HG02610 (cell line): Measurements from ENCODE around the gene PCYOX1L.
"Not testable (repeated sequence)": the region's sequence is repeated elsewhere in the genome, so short reads cannot be mapped to it uniquely, and the experiment has no call there.

Experiments
- ATAC-seq: cut with Tn5 transposase; IDR thresholded peaks from one replicate; pipeline ENCODE4 v1.9.1; 2021; ENCODE audit warnings: mild to moderate bottlenecking, moderate library complexity; ENCODE audit not compliant: unreplicated experiment

Gene PCYOX1L

DNA sequence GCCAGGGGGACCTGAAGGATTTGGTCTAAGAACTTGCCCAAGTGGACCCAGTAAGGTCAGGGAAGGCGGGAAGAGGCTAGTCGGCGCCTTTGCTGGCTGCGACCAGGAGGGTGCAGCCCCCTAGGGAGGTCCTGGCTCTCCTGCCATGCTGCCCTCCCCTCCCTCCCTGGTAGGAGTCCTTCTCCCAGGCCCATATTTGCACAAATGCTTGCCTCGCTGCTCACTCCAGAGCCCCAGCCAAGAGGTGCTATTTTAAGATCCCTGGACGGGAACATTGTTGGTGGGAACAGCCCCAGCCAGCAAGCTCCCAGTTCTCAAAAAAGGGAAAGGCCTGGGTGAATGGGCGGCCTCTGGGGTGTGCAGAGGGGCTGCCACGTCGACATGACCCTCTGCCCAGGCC is 25.6 kb downstream of the PCYOX1L start:
- ATAC-seq: no peak

DNA sequence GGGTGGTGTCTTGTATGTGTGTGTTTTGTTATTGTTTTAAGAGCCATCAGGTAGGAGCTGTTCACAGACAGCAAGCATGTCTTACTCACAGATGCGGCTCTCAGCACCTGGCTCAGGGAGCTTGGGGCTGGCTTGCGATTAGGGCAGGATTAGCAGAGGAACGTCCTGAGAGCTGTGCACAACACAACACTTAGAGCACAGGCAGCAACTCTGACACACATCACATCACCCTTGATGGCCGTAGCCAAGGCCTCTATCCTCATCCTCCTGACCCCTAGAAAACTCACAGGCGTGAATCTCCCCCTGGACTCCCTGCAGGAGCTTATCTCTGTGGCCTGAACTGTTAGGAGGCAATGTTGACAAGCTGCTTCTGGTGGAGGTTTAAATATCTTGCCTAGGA is 28.3 kb downstream of the PCYOX1L start:
- ATAC-seq: no peak

DNA sequence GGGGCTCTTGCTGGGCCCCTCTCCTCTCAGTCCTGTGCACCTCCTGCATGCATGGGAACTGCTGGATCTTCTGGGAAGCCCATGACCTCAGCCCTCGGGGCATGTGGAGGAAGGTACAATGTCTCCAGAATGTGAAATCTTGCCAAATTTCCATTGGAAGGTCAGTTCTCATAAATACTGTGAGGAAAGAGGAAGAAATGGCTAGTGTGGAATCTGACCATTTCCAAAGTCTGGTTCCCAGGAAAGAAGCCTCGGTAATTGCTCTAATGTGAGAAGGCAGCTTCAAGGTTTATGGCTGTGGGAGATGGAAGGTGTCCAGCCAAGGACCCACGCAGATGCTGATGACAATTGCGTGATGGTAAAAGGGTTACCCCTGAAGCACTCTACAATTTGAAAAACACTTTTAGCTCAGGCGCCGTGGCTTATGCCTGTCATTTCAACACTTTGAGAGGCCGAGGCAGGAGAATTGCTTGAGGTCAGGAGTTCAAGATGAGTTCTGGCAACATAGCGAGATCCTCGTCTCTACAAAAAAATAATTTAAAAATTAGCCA is 29.3 kb downstream of the PCYOX1L start:
- ATAC-seq: no peak

DNA sequence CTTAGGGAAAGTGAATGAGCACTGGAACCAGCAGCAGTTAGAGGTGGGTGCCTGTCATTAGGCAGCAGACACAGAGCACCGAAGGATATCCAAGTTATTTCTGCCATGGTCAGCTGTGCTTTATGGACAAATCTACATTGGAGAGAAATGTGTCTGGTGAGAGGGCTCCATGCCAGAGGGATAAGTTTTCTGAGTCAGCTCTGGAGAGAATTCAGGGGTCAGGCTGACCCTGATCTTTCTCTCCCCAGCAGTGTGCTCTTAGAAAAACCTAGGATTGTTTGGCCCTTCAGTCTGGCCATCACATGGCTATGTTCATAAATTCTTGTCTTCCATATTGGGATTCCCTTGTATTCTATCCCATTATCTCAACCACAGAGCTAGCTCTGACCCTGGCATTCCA is 30.1 kb downstream of the PCYOX1L start:
- no peak for ATAC-seq

DNA sequence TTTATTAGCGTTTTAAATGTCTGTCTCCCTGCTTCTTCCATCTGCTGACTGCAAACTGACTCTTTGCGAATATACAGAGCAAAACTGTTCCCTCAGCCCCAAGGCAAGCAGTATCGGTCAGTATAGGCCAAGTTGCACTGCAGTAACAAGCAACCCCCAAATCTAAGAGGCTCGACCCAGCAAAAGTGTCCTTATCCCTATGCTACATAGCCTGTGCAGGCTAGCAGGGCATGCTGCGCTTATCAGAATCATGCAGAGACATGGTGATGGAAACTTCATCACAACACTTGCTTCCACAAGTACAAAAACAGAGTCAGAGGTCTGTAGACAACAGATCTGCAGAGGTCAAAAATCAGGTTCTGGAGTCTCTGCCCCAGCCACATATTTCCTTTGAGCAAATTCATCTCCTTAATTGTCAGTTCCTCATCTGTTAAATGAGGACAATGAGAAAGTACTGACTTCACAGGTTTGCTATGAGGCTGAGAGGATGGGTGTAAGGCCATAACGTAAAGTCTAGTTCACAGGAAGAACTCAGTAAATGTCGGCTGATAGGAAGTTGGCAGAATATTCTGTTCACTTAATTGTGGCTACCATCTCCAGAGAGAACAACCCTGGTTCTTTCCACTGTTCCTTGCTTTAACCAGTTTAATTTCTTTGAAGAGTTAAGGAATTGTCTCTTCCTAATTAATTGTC is 30.8 kb downstream of the PCYOX1L start:
- ATAC-seq: no peak

DNA sequence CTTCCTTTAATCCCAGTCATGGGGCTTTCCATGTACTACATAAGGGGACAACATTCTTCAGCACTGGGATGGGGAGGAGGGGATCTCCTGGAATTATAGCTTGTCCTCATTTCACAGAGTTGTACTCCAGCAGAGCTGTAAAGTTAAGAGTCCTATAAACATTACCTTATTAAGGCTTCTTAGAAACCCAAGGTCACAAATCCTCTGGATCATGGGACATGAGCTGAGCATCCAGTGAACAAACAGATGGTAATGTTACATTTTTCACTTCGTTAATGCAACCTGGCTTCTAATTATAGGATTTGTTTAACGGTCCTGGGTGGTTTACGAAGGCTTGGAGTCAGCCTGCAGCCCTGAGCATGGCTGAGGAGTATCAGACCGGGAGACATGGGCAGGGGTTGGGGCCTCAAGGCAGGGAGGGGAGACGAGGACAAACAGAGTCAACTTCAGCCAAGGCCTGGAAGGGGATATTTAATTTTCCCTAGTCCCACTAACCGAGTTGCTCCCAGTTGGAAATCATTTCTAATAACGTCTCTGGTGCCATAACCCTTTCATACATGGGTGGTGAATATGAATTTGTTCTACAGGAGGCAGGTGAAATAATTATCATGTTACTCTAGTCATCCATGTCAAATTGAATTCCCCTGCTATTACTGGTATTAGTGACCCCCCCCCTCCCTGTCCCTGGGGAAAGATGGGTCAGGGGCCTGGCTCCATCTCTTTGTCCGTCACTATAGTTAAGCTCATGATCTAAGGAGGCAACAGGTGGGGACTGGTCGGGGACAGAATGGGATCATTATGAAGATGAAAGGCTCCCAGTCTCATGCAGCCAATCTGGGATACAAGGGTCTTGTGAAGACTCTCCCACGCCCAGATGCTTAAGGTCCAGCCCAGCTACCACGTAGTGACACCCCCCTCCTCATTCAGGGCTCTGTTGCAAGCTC is 32.0 kb downstream of the PCYOX1L start:
- no peak for ATAC-seq

DNA sequence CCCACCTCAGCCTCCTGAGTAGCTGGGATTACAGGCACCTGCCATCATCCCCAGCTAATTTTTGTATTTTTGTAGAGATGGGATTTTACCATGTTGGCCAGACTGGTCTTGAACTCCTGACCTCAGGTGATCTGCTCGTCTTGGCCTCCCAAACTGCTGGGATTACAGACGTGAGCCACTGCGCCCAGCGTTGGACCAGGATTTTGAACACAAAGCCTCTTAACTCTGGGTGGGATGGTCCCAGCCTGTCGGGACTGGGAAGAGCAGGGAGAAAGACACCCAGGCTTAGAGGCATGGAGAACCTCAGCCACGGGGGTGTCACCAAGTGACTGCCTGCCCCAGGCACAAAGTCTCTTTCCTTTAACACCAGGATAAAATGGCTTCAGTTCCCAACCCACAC is 33.2 kb downstream of the PCYOX1L start:
- ATAC-seq: not testable (repeated sequence)

DNA sequence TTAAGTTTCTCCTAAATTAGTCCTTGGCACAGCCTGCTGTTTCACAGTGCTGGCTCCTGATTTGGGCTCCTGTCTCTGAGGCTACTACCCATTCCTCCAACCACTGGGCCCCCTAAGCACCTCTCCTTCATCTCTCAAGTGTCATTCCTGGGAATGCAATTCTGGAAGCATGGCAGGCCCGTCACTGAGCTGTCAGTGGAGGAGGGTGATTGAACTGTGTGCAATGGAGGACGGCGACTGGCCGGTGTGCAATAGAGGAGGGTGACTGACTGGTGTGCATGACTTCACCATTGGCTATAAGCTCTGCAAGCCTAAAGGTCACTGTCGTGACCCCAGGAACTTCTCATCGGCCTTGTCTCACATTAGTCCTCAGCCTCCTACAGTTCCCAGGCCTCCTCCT is 33.7 kb downstream of the PCYOX1L start:
- no peak for ATAC-seq

DNA sequence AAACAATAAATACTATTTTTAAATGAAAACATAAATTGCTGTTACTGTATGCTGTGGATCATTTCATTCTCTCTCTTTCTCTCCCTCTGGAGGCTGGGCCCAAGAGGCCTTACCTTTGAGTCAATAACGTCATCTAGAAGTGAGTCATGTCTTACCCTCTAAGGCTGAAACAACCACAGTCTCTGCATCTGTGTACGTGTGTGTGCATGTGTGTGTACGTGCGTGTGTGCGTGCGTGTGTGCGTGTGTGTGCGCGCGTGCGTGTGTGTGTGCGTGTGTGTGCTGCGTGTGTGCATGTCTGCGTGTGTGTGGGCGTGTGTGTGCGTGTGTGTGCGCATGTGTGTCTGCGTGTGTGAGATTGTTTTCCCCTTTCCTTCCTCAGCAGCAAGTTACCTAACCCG is 34.9 kb downstream of the PCYOX1L start:
- ATAC-seq: no peak

DNA sequence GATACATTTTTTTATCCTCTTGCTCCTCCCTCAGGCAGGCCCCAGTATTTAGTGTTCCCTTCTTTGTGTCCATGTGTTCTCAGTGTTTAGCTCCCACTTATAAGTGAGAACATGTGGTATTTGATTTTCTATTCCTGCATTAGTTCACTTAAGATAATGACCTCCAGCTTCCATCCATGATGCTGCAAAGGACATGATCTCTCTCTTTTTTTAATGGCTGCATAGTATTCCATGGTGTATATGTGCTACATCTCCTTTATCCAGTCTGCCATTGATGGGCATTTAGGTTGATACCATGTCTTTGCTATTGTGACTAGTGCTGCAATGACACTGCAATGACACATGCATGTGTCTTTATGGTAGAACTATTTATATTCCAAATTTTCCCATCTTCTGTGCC is 37.1 kb downstream of the PCYOX1L start:
- ATAC-seq: not testable (repeated sequence)

DNA sequence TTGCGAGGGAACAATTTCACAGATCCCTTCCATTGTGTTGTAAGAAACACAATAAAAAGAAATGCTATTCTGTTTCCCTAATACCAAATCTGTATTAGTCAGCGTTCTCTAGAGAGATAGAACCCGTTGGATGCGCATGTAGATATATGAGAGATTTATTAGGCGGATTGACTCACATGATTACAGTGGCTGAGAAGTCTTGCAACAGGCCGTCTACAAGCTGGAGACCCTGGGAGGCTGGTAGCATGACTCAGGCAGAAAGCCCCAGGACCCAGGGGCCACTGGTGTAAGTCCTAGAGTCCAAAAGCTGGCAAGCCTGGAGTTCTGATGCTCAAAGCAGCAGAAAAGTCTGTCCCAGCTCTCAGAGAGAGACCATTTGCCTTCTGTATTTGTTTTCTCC is 39.7 kb downstream of the PCYOX1L start:
- ATAC-seq: no peak

DNA sequence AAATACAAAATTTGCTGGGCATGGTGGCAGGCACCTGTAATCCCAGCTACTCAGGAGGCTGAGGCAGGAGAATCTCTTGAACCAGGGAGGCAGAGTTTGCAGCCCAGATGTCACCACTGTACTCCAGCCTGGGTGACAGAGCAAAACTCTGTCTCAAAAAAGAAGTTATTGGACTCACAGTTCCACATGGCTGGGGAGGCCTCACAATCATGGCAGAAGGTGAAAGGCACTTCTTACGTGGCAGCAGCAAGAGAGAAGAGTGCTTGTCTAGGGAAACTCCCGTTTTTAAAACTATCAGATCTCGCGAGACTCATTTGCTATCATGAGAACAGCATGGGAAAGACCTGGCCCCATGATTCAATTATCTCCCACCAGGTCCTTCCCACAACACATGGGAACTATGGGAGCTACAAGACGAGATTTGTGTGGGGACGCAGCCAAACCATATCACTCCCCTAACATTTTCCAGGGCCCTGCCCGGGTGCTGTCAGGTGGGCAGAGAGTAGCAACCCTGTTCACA is 41.0 kb downstream of the PCYOX1L start:
- not testable (repeated sequence) for ATAC-seq

DNA sequence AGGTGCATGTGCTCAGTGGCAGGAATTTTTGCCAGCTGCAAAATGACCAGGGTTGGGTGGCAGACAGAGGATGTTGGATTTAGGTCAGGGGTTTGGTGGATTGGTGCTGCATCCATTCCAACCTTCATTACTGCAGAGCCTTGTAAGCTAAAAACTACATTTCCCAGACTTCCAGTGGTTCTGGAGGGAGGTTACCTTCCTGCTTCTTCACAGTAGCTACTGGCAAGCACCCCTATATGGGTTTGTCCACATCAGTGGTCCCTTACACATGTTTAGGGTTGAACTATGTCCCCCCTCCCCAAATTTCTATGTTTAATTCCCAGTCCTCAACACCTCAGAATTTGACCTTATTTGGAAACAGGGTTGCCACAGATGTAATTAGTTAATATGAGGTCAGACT is 41.9 kb downstream of the PCYOX1L start:
- no peak for ATAC-seq

DNA sequence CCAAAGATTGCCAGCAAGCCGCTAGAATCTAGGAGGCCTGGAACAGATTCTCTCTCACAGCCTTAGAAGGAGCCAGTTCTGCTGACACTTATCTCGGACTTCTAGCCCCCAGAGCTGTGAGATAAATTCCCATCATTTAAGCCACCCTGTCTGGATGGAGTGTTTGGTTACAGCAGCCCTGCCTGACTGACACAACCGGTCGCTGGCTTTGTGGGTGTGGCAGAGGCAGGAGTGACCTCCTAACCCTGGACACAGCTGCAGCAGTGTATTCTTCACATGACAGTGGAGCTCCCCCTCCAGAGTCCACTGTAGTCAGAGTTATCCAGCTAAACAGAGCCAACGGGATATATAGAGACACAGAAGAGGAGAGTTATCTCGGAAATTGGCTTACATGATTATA is 42.5 kb downstream of the PCYOX1L start:
- ATAC-seq: no peak

DNA sequence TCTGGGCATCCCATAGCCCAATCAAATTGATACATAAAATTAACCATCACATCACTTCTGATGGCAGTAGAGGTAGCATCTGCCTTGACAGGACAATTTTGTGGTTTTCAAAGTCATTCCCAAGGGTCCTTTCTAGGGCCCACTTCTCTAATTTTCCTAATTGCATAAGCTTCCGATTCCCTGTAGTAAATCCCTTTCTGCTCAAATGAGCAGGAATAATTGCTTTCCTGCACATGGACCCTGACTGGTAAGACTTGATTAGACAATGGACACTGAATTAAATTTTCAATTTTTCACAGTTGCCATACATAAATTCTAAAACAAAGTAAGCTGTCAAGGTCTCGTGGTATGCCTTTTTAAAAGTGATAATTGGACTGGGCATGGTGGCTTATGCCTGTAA is 43.2 kb downstream of the PCYOX1L start:
- no peak for ATAC-seq

DNA sequence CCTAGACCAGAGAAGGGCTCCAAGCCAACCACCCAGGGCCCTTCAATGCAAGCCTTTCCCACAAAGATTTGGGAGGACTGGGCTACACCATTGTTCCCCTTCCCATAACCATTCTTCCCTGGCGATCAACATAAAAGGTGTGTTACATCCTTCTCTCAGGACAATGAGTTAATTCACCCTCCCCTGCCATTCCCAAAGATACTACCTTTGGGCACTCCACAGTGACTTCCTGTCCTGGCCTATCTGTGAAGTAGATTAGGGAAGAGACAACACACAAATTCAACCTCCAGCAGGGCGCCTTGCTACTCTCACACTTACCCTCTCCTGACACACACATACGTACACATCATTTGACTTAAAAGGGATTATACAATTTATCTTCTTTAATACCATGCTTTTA is 44.4 kb downstream of the PCYOX1L start:
- no peak for ATAC-seq

DNA sequence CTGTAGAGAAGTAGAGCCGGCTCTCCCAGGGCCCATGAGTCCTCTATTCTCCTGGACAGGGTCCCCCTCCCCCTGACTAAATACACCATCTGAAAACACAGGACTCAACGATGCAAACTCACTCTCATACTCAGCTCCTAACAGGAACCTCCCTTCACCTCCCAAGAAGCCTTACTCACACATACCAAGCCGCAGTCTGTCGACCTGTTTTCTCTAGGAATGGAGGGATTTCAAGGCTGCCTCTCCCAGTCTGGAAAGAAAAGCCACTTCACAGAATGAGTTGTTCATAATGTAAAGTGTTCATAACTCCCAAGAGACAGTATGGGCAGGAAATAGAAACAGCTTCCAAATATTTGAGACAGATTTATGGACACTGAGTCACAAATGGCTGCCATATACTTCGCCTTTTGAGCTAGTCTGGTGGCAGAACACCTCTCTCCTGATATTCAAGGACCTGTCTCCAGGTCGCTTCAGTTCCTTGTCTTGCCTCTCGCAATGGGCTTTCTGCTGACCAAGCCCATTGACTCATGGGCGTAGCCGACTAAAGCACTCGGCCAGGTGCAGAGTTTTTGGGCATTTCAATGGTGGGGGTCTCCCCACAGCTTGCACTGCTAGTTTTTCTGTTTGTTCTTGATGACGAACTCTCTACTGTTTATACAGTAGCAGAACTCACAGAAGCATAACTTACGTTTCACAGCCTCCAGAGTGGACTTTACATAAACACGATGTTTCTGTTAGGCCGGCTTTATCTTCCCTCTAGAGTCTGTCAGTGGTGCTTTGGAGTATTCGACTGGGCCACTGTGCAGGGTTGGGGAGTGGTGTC is 46.3 kb downstream of the PCYOX1L start:
- ATAC-seq: no peak

DNA sequence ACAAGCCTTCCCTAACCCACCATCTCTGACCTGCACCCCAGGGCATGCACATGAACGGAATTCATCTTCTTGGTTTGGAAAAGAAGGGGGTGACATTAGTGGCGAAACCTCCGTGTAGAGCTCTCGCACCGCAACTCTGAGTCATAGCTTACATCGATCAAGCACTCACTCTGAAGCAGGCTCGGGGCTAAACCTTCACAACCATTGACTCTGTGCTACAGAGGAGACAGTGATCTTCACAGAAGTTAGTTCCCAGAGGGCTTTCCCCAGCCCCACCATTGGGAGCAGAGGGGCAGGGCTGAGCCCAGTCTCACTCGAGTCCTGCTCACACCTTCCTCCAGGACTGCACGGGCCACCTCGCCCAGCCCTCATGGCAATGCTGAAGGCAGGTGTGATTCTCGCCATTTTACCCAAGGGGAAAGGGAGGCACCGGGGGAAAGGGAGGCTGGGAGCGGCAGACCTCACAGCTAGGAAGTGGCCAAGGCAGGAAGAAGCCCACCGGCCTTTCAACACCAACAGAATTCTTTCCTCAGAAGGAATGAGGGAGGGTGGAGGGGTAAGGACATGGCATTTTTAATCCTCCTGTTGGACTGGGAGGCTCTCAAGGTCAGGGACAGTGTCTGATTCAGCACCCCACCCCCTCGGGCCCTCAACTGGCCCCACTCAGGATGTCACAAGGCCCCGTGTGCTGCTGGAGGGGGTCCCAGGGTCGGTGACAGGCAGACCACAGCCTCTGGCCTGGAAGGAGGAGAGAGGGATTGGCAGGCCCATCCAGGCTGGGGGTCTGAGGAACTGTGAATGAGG is 47.1 kb downstream of the PCYOX1L start:
- no peak for ATAC-seq

DNA sequence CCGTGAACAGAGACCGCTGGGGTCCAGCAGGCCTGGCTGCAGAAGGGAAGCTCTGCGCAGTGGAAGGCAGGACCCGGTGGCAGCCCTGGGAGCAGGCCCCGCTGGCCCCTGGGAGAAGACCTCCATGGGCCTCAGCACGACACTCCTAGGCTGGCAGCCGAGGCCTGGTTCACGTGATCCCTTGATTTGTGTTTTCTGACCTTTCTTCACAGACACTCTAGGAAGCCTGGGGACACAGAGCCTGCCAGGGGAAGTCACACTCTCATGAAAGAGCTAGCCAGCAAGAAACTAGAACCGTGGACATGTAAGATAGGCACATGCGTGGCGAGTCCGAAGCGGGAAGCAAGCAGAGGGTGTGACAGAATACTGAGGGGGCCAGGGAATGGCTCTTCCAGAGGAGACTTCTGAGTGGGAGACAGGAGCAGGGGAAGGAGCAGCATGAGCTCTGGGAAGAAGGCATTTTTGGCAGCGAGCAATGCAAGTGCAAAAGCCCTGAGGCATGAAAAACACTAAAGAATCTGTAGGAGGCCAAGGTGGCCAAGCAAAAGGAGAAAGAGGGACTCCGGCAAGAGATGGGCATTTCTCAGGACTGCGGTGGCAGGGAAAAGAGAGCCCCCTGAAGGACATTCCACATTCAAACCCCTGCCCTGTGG is 47.8 kb downstream of the PCYOX1L start:
- no peak for ATAC-seq
